OCI-M2 (cell line): Measurements from ENCODE around the gene IMPG1.

Experiments used
- DNase-seq: peaks from one replicate; lab custom pipeline; 2025; ENCODE audit not compliant: unreplicated experiment; lab: John Stamatoyannopoulos, UW

Gene IMPG1, protein sequence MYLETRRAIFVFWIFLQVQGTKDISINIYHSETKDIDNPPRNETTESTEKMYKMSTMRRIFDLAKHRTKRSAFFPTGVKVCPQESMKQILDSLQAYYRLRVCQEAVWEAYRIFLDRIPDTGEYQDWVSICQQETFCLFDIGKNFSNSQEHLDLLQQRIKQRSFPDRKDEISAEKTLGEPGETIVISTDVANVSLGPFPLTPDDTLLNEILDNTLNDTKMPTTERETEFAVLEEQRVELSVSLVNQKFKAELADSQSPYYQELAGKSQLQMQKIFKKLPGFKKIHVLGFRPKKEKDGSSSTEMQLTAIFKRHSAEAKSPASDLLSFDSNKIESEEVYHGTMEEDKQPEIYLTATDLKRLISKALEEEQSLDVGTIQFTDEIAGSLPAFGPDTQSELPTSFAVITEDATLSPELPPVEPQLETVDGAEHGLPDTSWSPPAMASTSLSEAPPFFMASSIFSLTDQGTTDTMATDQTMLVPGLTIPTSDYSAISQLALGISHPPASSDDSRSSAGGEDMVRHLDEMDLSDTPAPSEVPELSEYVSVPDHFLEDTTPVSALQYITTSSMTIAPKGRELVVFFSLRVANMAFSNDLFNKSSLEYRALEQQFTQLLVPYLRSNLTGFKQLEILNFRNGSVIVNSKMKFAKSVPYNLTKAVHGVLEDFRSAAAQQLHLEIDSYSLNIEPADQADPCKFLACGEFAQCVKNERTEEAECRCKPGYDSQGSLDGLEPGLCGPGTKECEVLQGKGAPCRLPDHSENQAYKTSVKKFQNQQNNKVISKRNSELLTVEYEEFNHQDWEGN

DNA sequence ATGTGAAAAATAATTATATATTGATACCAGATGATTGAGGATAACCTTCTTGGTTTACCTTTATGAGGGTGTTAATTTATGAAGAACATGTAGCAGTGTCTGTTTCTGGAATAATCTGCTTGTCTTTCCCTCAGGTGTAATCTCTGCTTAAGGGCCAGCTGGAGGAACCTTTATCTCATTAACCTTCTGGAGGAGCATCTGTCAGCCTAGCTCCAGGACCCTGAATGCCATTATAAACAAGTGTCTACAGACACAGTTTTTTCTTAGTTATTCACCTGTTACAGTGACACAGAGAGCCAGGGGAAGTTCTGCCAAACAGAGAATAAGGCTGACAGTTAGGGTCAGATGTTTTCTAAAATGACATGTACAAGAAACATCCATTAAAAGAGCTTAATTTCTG is at the start of gene IMPG1:
Gene IMPG1 (minus strand): TSS at position 101 of the 400 bp plus-strand sequence. CDS start 174 bp downstream, outside the sequence.
- DNase-seq: no peak

DNA sequence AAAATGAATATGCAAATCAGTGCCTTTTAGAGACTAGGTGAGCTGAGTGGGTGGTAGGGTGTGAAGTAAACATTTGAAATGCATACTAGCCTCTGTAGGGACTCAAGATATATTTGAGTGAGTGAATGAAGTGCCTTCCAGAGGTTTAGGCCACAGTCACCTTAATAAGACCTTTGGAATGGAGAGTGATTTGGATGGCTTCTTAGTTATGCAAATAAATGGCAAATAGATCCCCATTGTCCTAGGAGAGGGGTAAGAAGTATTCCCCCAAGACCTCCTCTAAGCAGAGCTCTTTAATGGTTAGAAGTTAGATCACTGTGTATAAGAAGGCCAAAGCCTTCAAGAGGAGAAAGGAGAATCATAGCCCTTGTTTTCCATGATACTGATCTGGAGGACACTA is 47.8 kb upstream of the IMPG1 start:
- DNase-seq: no peak

DNA sequence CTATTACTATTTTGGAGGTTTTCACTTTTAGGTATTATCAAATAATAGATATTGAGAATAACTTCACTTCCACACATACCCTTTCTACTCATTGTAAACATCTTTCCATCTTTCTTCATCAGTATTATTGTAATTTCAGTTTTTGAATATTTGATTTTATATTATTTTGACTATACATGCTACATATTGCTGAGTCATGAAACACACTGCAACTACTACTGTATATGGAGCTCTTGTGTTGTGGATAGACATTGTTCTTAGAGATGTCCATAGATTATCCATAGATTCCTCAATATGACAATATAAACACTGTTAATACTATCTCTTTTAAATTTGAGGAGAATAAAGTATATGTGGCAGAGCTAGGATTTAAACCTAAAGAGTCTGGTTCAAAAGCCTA is 819 bp upstream of the IMPG1 start:
- DNase-seq: no peak

DNA sequence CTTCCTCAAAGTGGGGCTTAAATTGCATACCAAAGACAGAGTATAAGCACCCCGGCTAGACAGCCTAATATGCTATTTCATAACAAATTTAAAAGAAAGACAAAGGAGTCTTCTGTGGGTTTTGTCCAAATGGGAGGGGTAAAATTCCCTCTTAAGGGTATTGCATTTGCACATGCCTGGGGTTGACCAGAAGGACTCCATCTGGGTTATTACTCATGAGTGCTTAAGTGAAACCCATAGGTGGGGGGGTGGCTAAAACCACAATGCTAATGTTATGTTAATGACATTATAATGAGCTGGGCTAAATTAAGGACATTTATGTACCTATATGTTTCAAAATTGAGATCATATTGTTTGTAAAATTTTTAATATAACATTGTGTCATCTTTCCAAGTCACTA is 15.0 kb downstream of the IMPG1 start:
- DNase-seq: no peak

DNA sequence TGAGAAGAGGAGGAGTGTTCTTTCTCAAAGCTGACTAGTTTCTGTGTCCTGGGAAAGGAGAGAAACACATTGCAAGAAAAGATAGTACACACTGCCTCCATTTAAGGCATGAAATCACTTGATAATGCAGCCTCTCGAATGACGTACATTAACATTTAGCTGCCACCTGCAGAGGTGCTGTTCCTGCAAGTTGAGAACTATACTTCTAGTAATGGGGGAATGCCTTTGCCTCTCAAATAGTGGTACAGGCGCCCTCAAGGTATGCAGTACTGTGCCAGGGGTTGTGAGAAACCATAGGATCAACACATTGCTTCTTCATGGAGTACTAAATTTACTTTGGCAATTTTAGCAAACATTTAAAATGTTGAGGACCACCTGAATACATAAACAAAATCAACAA is 20.1 kb downstream of the IMPG1 start:
- DNase-seq: no peak

DNA sequence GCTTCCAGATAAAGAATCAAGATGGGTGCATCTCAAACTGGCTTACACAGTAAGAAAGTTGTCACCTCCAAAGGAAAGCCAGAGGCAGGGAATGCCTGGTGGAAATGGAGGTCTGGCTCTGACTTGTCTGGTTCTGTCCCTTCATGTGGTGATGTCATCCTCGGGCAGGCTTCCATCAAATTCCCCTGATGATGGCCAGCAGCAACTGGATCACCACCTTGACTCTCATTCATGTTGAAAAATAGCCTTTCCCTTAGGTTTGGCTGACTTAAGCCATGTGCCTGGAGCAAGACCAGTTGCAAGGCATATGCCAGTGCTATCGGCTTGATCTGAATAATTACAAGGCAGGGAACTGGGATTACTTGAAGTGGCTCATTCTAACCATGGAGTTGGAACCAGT is 28.8 kb downstream of the IMPG1 start:
- DNase-seq: no peak

DNA sequence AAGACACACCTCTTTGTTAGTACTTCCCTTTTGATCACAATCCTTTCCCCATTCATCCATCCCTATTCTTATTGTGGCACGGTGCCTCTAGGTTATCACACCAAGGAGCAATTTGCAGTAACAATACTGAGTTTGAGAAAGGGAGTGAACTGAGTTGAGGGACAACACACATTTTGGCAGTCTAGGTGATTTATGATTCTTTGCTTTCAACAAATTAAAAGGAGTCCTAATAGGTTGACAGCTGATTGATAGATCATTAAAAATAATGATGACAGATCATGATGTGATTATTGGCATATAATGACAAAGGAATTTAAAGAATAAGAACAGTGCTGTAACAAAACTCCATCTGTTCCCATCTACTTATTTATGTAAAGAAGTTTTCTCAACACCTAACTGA is 36.7 kb downstream of the IMPG1 start:
- no peak for DNase-seq

DNA sequence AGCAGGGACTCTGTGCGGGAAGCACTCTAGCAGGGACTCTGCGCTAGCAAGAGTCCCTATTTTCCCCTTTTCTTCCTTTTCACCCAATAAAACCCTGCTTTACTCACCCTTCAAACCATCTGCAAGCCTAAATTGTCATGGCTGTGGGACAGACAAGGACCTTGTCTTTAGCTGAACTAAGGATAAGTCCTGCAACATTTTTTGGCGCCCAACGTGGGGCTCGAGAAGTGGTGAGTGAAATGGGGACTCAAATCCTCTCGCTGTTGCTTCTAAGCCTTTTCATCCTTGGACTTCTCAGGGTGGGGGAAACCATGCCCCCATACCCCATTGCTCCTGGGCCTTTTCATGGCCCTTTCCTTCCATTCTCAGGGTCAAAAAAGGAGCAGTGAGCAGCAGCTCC is 46.4 kb downstream of the IMPG1 start:
- no peak for DNase-seq

DNA sequence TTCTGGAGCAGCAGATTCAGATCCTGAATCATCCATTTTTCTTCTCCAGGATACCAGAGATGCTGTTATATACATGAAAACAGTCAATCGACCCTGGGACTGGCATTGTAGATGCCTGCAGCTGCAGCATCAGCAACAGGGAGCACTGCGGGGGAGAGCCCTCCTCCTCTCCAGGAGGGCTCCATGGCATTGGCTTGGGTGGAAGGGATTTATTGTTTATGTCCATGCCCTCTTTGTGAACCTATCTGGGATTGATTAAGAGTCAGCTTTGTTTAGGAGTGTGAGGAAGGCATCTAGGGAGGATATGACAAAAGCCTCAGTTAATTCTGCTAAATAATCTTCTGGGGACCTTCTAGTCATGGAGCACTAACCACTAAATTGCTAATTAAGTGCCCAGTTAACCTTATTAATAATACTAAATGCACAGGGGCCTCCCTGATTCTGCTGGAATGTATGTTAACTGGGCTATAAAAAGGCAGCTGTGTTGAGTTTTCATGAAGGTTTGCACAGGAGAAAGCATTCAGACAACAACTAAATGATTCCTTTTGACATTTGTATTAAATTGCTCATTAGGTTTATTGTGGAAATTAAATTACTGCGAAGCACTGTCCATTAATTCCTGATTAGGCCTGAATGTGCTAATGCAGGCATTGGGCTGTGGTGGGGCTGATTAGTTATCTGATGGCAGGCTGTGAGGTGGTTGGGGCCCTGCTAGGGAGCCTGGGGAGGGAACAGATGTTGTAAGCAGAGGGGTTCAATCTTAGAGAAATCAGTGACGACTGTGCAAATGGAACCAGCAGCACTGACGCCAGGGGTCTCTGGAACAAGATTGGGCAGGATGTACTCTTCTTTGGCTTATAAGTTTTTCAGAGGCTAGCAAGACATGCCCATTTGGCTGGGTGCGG is 57.6 kb downstream of the IMPG1 start:
- DNase-seq: no peak

DNA sequence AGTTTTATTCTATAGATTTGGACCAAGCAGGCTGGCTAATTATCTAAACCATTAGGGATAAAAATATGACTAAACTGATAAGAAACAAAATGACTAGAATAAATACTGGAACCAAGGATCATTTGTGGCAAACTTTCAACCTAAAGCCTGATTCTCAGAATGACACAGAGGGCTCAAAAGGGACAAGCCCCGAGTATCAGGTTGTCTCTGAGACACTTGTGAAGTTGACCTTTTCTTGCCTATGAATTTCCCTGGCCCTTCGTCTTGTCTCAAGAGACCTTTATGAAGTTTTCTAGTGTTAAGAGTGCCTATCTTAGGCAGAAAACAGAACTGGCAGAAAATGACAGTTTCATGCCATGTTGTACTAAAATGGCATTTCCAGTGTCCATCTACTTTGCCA is 68.3 kb downstream of the IMPG1 start:
- no peak for DNase-seq

DNA sequence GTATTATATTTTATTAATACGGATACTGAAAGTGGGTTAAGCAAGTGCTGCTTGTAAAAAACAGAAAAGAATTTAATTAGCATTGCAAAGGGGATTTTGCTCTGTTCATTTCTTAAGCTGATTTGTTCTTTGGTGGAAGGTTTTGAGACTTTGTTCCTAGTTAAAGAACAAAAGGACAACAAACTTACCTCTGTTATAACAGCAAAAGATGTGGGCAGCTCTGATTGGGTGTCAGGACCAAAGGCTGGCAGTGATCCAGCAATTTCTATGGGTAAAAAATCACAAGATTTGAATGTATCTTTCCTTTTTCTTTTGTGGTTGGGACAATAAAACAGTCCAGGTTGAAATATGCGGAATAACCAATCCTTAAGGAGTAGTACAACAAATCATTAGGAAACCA is 68.8 kb downstream of the IMPG1 start:
- DNase-seq: no peak

DNA sequence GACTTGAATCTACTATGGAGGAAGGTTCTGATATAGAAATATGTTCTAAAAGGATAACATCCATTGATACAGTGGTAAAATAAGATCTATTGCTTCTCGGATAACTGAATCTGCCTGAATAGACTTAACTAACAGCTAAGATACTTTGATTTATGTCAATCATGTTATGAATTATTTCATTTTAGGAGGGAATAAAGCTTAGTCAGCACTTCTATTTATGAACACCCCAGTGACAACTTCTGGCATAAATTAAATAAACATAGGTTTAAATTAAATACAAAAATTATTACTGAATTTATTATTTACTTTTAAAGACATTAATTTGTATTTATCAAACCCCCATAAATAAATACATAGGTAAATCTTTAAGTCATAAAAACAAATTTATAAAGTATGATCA is 69.3 kb downstream of the IMPG1 start:
- DNase-seq: no peak

DNA sequence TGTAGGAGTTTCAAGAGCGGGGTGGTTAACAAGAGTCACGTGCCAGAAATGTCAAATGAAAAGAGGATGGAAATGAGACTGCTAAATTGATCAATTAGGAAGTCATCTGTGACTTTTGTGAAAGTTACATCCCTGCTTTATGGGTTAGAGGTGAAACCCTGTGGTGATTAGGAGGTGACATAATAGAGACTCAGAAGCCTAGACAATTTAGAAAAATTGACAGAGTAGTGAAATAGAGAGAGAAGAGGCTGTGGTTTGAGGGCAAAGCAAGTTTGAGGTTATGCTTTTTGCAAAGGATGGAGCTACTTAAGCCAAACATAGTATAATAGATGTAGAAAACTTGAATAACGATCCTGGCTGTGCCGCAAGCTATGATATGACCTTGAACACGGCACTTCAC is 71.8 kb downstream of the IMPG1 start:
- no peak for DNase-seq

DNA sequence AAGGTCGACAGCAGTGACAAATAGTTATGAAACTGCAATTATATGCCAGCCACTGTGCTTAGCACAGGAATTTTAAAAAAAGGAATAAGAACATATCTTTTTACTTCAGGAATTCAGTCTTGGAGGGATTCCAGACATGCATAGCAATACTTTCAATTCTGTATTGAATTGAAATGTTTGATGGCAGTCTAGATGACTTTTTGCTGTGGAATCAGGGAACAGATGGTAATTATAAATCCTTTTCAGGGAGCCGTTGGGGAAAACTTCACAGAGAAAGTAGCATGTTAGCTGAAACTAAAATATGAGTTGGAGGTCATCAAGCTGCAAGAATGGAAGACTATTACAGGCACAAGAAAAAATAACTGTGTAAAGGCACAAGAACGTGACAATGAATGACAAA is 74.8 kb downstream of the IMPG1 start:
- DNase-seq: no peak

DNA sequence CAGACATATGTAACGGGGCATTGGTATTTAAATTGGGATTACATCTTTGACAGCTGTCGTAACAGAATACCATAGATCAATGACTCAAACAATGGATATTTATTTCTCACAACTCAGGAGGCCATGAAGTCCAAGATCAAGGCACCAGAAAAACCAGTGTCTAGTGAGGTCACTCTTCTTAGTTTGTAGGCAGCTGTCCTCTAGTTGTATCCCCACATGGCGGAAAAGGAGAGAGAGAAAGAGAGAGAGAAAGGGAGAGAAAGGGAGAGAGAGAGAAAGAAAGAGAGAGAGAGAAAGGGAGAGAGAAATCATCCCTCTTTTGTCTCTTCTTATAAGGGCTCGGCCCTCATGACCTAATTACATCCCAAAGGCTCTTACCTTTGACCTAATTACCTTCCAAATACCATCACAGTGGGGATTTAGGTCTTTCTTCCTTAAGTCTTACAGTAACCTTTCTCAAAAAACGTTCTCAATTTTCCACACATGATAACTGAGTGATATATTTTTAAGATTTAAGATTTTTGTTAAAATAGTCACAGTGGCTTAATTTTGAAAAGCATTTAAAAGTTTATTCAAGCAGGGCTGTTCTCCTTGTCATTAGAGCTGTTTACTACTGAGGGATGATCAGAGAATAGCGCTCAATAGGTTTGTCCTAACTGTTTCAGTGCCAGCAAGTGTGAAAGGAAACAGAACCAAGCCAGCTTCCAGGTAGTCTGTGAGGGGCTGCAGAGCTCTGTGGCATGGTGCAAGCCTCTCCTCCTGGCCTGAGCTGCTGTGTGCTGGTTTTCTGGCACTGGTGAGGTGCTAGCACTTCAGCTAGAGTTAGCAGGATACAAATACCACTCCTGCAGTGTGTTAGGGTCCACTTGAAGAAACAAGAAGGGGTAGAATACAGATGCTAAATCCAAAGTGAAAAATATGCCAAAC is 79.0 kb downstream of the IMPG1 start:
- DNase-seq: no peak

DNA sequence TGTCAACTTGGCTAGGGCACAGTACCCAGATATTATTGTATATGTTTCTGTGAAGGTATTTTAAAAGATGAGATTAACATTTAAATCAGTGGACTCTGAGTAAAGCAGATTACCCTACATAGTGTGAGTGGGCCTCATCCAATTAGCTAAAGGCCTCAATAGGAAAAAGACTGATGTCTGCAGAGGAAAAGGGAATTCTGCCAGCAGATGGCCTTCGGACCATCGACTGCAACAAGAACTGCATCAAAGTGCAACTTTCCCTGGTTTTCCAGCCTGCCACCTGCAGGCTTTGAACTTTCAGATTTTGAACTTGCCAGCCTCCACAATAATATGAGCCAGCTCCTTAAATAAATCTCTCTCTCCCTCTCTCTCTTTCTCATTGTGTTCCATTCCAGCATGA is 80.5 kb downstream of the IMPG1 start:
- DNase-seq: no peak

DNA sequence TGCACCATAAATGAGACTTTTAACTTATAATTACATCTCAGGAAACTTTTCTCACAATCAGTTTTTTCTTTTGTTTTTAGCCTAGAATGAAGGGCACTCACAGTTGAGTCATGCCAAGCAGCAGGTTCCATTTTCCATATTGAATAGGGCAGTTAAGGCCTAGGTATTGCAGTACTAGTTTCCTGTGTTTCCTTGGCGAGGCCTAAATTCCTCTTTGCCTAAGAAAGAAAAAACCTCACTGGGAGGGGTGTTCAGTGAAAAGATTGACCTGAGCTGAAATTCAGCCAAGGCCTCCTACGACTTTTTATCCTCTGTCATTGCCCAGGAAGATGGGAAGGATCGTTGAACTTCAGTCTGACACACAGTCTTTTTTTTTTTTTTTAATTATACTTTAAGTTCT is 85.5 kb downstream of the IMPG1 start:
- DNase-seq: no peak

DNA sequence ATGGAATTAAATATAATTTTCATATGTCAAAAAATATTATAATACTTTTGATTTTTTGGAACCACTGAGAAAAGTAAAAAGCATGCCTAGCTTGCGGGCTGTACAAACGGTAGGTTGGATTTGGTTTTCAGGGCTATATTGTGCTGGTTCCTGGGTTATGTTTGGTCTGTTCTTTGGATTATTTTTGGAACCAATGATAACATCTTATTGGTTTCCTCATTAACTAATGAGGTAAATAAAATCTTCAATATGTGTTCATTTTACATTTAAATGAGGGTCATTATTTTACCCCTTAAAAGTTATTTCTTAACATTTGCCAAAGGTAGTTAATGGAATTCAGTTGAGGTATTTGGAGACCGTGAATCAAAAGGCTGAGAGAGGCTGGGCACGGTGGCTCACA is 96.6 kb downstream of the IMPG1 start:
- no peak for DNase-seq

DNA sequence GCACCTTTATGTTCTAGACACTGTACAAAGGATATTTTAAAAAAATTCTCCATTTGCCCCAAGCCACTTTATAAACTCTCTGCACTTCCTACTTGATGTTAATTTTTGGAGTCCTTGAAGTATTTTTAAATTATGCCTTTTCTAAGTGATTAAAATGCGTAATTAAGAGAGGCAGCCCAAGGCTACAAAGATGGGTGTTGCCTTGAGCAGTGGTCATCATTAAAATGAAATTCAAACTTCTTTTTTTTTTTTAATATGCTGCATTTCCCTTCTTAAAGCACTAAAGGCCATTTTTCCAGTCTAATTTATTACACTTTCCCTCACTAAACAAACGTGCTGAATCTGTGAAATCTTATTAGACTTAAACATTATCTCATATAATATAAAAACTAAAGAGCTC is 102.4 kb downstream of the IMPG1 start:
- no peak for DNase-seq

DNA sequence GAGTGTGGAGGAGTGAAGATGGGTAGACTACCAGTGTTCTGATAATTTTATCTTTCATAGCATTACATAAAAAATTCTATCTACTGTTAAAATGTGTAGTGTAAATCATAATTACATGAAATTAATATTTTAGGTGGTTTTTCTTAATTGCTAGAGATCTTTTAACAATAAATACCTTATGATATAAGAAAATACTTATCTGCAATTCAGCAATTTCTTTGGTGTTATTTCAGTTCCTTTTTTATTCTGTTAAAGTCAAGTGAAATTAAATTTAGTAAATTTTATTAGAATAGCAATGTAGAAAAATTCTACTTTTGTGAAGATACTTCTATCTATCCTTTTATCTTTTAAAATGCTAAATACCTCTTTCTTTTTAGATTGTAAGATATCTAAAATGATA is 104.3 kb downstream of the IMPG1 start:
- no peak for DNase-seq
